Putamen (tissue), 1 donor: ENCODE data around the gene TAS2R19.
"Not testable (repeated sequence)": the region's sequence is repeated elsewhere in the genome, so short reads cannot be mapped to it uniquely, and the experiment has no call there.

ENCODE experiments used
- DNase-seq: peaks from one replicate; pipeline ENCODE4 v3.0.0-alpha.2; 2016; ENCODE audit warnings: low spot score

The TAS2R19 gene, protein sequence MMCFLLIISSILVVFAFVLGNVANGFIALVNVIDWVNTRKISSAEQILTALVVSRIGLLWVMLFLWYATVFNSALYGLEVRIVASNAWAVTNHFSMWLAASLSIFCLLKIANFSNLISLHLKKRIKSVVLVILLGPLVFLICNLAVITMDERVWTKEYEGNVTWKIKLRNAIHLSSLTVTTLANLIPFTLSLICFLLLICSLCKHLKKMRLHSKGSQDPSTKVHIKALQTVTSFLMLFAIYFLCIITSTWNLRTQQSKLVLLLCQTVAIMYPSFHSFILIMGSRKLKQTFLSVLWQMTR

DNA sequence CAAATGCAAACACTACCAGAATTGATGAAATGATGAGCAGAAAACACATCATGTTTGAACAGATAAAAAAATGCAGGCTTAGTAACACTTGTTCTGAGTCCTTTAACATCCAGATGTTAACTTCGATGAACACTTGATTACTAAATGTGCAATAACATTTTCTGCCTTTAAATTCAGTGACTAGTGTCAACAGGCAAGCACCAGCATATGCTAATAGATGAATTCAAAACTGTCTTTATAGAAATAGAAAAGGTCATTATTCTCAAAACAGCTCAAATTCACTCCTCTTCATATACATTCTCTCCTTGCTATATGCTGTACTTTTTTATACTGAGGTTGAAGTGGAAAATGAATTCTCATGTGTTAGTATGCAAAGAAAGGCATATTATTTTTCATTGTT, at the start of gene TAS2R19:
Gene TAS2R19 (minus strand): TSS at position 101 of the 400 bp plus-strand sequence. CDS start 49 bp downstream, at position 52.
- no peak for DNase-seq

DNA sequence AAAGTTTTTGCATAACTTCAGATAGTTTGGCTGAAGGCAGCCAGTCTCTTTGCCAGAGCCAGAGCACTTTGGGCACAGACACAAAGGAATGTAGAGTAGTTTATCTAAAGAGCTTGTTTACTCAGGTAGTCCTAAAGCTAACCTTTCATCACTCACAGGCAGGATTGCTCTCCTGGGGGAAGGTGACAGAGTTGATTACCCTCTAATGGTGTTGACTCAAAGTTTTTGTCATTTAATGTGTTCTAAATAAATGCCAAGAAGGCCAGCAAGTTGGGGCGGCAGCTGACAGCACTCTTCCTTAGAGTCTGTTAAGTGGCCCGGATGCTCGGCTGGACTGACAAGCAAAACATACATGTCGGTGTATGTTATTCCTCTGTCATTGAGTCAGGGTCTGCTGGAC, 49.0 kb upstream of the TAS2R19 start:
- DNase-seq, result no peak

DNA sequence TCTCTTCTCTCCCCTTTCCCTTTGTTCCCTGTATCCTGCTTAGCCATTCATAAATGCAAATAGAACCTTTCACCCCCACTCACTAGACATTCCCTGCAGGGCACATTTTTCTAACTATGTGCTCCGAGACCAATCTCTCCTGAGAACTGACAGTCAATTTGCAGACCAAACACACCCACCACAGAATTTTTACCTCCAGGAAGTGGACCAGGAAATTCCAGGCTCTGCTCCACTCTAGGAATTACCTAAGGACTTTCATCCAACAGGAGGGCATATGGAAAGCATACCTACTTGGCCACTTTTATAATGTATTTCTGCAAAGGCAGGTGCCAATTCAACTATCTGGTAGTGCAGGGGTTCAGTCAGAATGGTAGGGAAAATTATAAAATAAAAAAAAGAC, 48.6 kb upstream of the TAS2R19 start:
- no peak for DNase-seq

- no peak for DNase-seq
Measured at GRCh38 chr12:11069854-11070365, 47.5 kb upstream of the TAS2R19 start.

GRCh38 chr12:11067514-11067913, 45.1 kb upstream of the TAS2R19 start:
- no peak for DNase-seq

DNA sequence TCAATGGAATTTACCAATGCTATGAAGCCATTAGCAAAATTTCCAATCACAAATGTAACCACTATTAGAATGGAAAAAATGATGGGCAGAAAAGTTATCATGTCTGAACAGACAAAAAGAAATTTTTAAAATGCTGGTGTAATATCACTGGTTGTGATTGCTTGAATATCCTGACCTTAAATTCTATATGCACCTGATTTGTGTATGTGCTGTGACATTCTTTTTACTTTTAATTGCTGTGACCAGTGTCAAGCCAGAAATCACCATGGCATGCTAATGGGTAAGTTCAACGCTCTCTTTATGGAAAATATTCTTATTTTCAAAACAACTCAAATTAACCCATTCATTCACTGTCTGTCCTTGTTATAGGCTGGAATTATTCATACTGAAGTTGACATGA, 39.8 kb upstream of the TAS2R19 start, which contains the start of gene TAS2R46:
Gene TAS2R46 (minus strand): TSS at position 101 of the 400 bp plus-strand sequence. CDS start 0 bp downstream, at position 101.
- DNase-seq, result not testable (repeated sequence)

GRCh38 chr12:11059784-11060183, 37.4 kb upstream of the TAS2R19 start:
- DNase-seq, result no peak

DNA sequence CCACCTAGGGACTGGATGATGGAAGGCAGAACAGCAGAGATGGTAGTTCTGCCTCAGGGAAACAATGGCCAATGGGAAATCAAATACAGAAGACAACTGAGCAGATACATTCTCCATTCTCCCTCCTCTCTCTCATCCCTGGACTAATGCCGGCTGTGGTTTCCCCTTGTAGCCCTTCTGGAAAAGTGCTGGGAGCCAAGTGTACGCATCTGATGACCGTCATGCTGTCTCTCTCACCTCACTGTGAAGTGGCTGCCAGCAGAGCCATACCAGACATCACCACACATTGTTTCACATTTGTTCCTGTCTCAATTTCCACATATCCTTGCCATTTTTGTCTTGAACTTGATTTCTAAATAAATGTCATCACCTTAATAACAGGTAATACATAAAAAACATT, 36.6 kb upstream of the TAS2R19 start:
- no peak for DNase-seq

GRCh38 chr12:11055306-11055705, 32.9 kb upstream of the TAS2R19 start:
- no peak for DNase-seq

DNA sequence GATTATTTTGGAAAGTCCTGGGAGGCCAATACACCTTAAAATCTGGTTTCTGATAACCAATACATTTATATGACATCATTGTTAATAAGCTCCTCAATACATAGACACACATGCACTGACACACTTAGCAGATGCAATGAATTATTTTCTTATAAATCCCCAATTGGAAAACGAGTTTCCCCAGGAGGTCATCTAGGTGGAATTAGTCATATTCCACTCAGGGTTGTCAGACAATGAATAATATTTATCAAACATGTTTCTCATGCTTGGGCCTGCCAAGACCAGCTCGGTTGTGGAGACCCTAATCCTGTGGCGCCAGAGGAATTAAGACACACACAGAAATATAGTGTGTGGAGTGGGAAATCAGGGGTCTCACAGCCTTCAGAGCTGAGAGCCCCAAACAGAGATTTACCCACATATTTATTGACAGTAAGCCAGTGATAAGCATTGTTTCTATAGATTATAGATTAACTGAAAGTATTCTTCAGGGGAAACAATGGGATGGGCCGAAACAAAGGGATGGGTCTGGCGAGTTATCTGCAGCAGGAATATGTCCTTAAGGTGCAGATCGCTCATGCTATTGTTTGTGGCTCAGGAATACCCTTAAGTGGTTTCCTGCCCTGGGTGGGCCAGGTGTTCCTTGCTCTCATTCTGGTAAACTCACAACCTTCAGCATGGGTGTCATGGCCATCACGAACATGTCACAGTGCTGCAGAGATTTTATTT, 27.5 kb upstream of the TAS2R19 start:
- DNase-seq, result not testable (repeated sequence)

GRCh38 chr12:11041366-11041765, 18.9 kb upstream of the TAS2R19 start:
- not testable (repeated sequence) for DNase-seq

GRCh38 chr12:11040162-11040561, 17.7 kb upstream of the TAS2R19 start:
- DNase-seq, result no peak

GRCh38 chr12:11039171-11039570, 16.8 kb upstream of the TAS2R19 start:
- DNase-seq, result no peak

DNA sequence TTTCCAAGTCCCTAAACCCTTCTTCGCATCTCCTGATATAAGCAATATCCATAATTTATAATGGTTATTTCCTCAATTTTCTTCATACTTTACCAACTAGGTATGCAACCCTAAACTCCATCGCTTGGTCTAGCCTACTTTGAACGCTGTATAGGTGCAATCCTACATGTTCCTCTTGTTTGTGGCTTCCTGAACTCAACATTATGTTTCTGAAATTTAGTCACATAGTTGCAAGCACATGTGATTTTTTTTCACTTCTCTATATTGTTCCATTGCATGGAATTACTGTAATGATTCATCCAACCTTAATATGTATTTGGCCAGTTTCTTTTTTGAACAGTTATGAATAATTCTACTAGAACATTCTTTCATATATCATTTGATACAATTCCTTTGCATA, 11.5 kb upstream of the TAS2R19 start:
- DNase-seq, result not testable (repeated sequence)

DNA sequence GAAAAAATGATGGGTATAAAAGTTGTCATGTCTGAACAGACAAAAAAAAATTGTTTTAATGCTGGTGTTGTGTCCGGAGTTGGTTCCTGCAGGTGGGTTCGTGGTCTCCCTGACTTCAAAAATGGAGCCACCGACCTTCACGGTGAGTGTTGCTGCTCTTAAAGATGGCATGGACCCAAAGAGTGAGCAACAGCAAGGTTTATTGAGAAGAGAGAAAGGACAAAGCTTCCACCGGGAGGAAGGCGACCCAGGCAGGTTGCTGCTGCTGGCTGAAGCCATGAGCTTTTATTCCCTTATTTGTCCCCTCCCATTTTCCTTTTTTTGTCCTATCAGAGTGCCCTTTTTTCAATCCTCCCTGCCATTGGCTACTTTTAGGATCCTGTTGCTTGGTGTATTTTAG, 8.9 kb upstream of the TAS2R19 start, which contains the start of gene TAS2R31:
Gene TAS2R31 (minus strand): TSS at position 101 of the 400 bp plus-strand sequence. CDS start 72 bp downstream, at position 29.
- no peak for DNase-seq

- DNase-seq, result no peak
Measured at GRCh38 chr12:11026118-11026517, 3.7 kb upstream of the TAS2R19 start.

DNA sequence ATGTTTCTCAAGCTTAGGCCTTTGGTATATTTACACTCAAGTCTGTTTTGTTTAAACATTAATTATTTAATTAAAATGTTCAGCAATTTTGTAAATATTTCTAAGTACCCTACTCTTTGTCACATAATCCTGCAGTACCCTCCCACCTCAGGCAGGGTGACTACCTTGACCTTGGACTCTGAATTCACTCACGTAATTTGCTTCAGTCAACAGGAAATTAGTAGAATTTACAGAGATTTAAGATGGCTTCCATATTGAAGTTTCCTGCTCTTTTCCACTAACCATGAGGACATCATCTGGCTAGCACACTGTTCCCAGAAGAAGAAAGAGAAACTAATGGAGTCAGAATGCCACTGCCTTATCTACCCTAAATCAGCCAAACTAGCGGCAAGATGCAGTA, 967 bp upstream of the TAS2R19 start:
- no peak for DNase-seq

GRCh38 chr12:11016937-11017336, 5.5 kb downstream of the TAS2R19 start:
- peak; percentile 70 for DNase-seq

- DNase-seq, result no peak
Measured at GRCh38 chr12:11015775-11016430, 6.5 kb downstream of the TAS2R19 start.

DNA sequence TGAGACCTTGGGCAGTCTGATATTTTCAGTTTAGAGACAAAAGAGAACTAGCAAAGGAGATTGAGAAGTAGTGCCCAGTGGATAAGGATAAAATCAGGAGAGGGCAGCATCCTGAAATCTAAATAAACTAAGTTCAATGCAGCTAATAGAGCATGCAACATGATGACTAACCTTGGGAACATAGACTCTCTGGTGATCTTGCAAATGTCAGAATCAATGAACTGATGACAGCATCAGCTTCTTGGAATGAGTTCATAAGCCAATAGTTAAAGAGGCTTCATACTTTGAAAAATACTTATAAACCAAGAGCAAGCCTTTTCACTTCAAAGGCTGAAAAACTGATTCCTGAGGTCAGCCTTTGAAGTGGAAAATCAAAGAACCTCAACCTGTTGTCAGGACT, 8.2 kb downstream of the TAS2R19 start:
- no peak for DNase-seq

DNA sequence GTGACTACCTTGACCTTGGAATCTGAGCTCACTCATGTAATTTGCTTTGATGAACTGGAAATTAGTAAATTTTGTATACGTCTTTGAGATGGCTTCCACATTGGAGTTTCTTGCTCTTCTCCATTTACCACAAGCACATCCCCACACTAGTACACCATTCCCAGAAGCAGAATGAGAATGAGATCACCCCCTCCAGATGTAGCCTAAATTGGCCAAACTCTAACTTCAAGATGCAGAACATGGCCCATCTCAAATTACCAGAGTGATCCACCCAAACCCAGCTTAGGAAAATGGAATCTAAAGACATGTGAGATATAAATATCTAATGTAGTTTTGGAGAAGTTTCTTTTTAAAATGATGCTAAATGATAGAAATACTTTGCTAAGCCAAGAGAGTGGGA, 14.8 kb downstream of the TAS2R19 start:
- DNase-seq, result no peak

DNA sequence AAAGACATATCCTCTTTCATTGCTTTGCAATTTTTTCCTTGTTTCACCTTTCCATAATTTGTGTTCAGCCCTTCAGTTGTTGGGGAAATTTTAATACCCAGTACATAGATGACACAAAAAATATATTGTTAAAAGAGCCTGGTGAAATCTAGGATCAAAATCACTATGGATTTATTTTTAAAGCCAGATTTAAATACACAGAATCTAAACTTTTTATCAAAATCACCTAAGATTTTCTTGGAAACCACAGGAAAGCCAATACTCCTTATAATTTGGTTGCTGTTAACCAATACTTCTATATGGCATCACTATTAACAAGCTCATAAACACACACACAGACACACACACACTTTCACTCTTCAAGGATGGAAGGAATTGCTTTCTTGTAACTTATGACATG, 24.2 kb downstream of the TAS2R19 start, which contains the start of gene TAS2R20:
Gene TAS2R20 (minus strand): TSS at position 101 of the 400 bp plus-strand sequence. CDS start 429 bp downstream, outside the sequence.
- no peak for DNase-seq
